Right lobe of liver (tissue), 4 donors: ENCODE results near the gene LDAH.

Experiments used
- POLR2A ChIP-seq: fragments of 450-650 bp; IDR thresholded peaks from one replicate; pipeline ENCODE4 v1.6.1; 2017; ENCODE audit warnings: antibody characterized with exemption, mild to moderate bottlenecking
- TF ChIP-seq, protein P1 (sequence below), 4 donors: fragments of 200-600 bp in 3 of 4; fragments of 450-650 bp in 1 of 4; IDR thresholded peaks; one replicate each; pipeline versions ENCODE4 v1.5.1 to v1.8.0; 2016 to 2022; ENCODE audit warnings: antibody characterized with exemption in 4 of 4, mild to moderate bottlenecking in 2 of 4
- donor health status: DM: no; HTN: no; CAD: no.
- donor health status: DM: no; HTN: no; CAD: no.
- donor health status: DM: no; HTN: yes; CAD: no.

DNA sequence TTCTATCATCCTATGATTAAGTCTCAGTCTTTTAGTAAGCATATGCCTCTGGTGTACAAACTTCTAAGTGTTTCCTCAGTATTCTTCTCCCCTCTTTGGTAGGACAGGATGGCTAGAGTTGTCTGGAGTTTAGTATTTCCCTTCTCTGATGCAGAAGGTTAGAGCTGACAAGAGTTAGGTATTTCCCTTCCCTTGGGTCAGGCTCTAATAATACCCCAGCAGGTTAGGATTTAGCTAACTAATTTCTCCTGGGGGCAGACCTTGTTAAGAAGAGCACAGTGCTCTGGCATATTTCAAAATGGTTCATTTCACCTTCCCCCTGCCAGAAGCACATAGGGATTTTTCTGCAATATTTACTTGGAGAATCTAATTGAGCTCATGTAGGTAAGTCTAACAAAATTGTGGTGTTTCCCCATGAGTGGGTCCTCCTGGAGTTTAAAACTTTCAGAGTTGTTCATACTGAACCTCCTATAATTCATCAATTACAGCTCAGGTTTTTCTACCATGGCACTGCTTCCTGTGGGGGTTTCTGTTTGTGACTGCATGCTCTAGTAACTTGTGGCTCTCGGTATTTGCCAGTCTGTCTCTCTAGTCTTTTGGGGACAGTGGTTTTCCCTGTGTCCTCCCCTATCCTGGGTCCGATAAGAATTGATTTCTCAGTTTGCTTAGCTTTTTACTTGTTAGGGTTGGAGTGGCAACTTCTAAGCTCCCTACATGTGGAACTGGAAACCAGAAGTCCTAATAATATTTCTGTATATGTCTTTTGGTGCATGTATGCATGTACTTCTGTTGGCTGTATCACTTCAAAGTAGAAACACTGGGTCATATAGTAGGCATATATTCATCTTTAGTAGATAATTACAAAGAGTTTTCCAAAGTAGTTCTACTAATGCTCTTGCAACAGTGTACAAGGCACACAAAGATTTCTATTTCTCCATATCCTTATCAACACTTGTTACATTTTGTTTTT is 78.2 kb downstream of the LDAH start:
- TF ChIP-seq, protein P1, sequence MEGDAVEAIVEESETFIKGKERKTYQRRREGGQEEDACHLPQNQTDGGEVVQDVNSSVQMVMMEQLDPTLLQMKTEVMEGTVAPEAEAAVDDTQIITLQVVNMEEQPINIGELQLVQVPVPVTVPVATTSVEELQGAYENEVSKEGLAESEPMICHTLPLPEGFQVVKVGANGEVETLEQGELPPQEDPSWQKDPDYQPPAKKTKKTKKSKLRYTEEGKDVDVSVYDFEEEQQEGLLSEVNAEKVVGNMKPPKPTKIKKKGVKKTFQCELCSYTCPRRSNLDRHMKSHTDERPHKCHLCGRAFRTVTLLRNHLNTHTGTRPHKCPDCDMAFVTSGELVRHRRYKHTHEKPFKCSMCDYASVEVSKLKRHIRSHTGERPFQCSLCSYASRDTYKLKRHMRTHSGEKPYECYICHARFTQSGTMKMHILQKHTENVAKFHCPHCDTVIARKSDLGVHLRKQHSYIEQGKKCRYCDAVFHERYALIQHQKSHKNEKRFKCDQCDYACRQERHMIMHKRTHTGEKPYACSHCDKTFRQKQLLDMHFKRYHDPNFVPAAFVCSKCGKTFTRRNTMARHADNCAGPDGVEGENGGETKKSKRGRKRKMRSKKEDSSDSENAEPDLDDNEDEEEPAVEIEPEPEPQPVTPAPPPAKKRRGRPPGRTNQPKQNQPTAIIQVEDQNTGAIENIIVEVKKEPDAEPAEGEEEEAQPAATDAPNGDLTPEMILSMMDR (IDR thresholded peaks at IDR 0.05), result no peak
- TF ChIP-seq POLR2A, result no peak
